ENCODE results near the gene HAPLN2.
"Not testable (repeated sequence)": the region's sequence is repeated elsewhere in the genome, so short reads cannot be mapped to it uniquely, and the experiment has no call there.

Gene HAPLN2

GRCh38 chr1:156586323-156586722 is 32.9 kb upstream of the HAPLN2 start:
- Histone ChIP-seq H3K9me3 (ENCODE audit: insufficient read depth, low read length, severe bottlenecking) (no peaks in the 10 kb centered on the region), H3K27ac (ENCODE audit: low read length) (no peak overlapping the region), H3K4me2 (ENCODE audit: insufficient read depth, low read length) (no peak overlapping the region), H3K4me1 (ENCODE audit: insufficient read depth, low read length) (peaks cover 46% of the 10 kb centered on the region), H4K20me1 (ENCODE audit: insufficient read depth, low read length) (no peaks in the 10 kb centered on the region), H3K79me2 (ENCODE audit: insufficient read depth, low read length) (peaks cover 29% of the 10 kb centered on the region), H3K4me3 (ENCODE audit: low read depth in 1 of 2, low read length in 2 of 2) (no peak overlapping the region), H3K27me3 (ENCODE audit: insufficient read depth, low read length, poor library complexity) (no peaks in the 10 kb centered on the region), H3K9ac (ENCODE audit: low read depth, low read length) (no peak overlapping the region), H3K36me3 (ENCODE audit: insufficient read depth, low read length) (peaks cover 29% of the 10 kb centered on the region), H2AFZ (ENCODE audit: low read depth, low read length) (no peak overlapping the region)
- DNase-seq, result no peak
- no peak for ATAC-seq (ENCODE audit: insufficient read depth, low read depth)
- no peak for TF ChIP-seq EZH2 (IDR thresholded peaks at IDR 0.05; ENCODE audit: borderline replicate concordance, low read depth, low read length, severe bottlenecking)

- H3K9me3 ChIP-seq (ENCODE audit: insufficient read depth, low read length, severe bottlenecking), result no peaks in the 10 kb centered on the region
- DNase-seq (no peak), ATAC-seq (ENCODE audit: insufficient read depth, low read depth) (no peak)
- H3K4me3 ChIP-seq (ENCODE audit: low read depth in 1 of 2, low read length in 2 of 2), result no peak overlapping the region
- no peak overlapping the region for H3K9ac ChIP-seq (ENCODE audit: low read depth, low read length)
- H3K79me2 ChIP-seq (ENCODE audit: insufficient read depth, low read length), result peaks cover 29% of the 10 kb centered on the region
- H3K4me2 ChIP-seq (ENCODE audit: insufficient read depth, low read length), result no peak overlapping the region
- H3K27me3 ChIP-seq (ENCODE audit: insufficient read depth, low read length, poor library complexity), result no peaks in the 10 kb centered on the region
- no peak for TF ChIP-seq EZH2 (IDR thresholded peaks at IDR 0.05; ENCODE audit: borderline replicate concordance, low read depth, low read length, severe bottlenecking)
- no peak for TF ChIP-seq CTCF (IDR thresholded peaks at IDR 0.05; ENCODE audit: borderline replicate concordance, extremely low read depth, low read length, poor library complexity, severe bottlenecking)
- peaks cover 29% of the 10 kb centered on the region for H3K36me3 ChIP-seq (ENCODE audit: insufficient read depth, low read length)
- no peaks in the 10 kb centered on the region for H4K20me1 ChIP-seq (ENCODE audit: insufficient read depth, low read length)
- H3K27ac ChIP-seq (ENCODE audit: low read length), result no peak overlapping the region
- no peak overlapping the region for H2AFZ ChIP-seq (ENCODE audit: low read depth, low read length)
- peaks cover 42% of the 10 kb centered on the region for H3K4me1 ChIP-seq (ENCODE audit: insufficient read depth, low read length)
These were observed 32.2 kb upstream of the HAPLN2 start for GRCh38 chr1:156586892-156587477.

GRCh38 chr1:156587927-156588326 is 31.3 kb upstream of the HAPLN2 start:
- not testable (repeated sequence) for H3K9ac ChIP-seq (ENCODE audit: low read depth, low read length)
- H3K79me2 ChIP-seq (ENCODE audit: insufficient read depth, low read length), result peaks cover 28% of the 10 kb centered on the region

GRCh38 chr1:156589546-156589945 is 29.7 kb upstream of the HAPLN2 start:
- Histone ChIP-seq H4K20me1 (ENCODE audit: insufficient read depth, low read length) (peaks cover 5% of the 10 kb centered on the region; the same call in 1 of the 2 replicates), H3K4me2 (ENCODE audit: insufficient read depth, low read length) (no peak overlapping the region), H3K4me3 (ENCODE audit: low read depth in 1 of 2, low read length in 2 of 2) (no peak overlapping the region), H2AFZ (ENCODE audit: low read depth, low read length) (no peak overlapping the region), H3K27ac (ENCODE audit: low read length) (no peak overlapping the region), H3K9me3 (ENCODE audit: insufficient read depth, low read length, severe bottlenecking) (no peaks in the 10 kb centered on the region), H3K27me3 (ENCODE audit: insufficient read depth, low read length, poor library complexity) (no peaks in the 10 kb centered on the region), H3K36me3 (ENCODE audit: insufficient read depth, low read length) (peaks cover 44% of the 10 kb centered on the region), H3K4me1 (ENCODE audit: insufficient read depth, low read length) (peaks cover 34% of the 10 kb centered on the region), H3K79me2 (ENCODE audit: insufficient read depth, low read length) (peaks cover 25% of the 10 kb centered on the region), H3K9ac (ENCODE audit: low read depth, low read length) (no peak overlapping the region)
- no peak for DNase-seq
- no peak for TF ChIP-seq CTCF (IDR thresholded peaks at IDR 0.05; ENCODE audit: borderline replicate concordance, extremely low read depth, low read length, poor library complexity, severe bottlenecking)
- TF ChIP-seq EZH2 (IDR thresholded peaks at IDR 0.05; ENCODE audit: borderline replicate concordance, low read depth, low read length, severe bottlenecking), result no peak
- ATAC-seq (ENCODE audit: insufficient read depth, low read depth), result no peak

More at GRCh38 chr1:156587927-156588326, 31.3 kb upstream of the HAPLN2 start:
- Histone ChIP-seq H3K4me1 (ENCODE audit: insufficient read depth, low read length) (peaks cover 42% of the 10 kb centered on the region), H3K36me3 (ENCODE audit: insufficient read depth, low read length) (peaks cover 34% of the 10 kb centered on the region)
- H3K4me2 ChIP-seq (ENCODE audit: insufficient read depth, low read length); H3K27ac ChIP-seq (ENCODE audit: low read length); ATAC-seq (ENCODE audit: insufficient read depth, low read depth); H3K9me3 ChIP-seq (ENCODE audit: insufficient read depth, low read length, severe bottlenecking); DNase-seq; H4K20me1 ChIP-seq (ENCODE audit: insufficient read depth, low read length); H3K4me3 ChIP-seq (ENCODE audit: low read depth in 1 of 2, low read length in 2 of 2); H2AFZ ChIP-seq (ENCODE audit: low read depth, low read length); H3K27me3 ChIP-seq (ENCODE audit: insufficient read depth, low read length, poor library complexity): not testable (repeated sequence)

Measured in DND-41 (cell line).